COLO668 (cell line): ENCODE results near the gene PLP2.

ENCODE experiments used
- DNase-seq: peaks from one replicate; lab custom pipeline; 2025; ENCODE audit not compliant: unreplicated experiment; lab: John Stamatoyannopoulos, UW

Gene PLP2

GRCh38 chrX:49186125-49187027 lies 14.7 kb downstream of the PLP2 start, which contains the start of gene PRICKLE3:
Gene PRICKLE3, minus strand, starts transcription at chrX:49186373. Its CDS starts 76 bp downstream, at chrX:49186297.
- peak; percentile 91 for DNase-seq

GRCh38 chrX:49187028-49187394 lies 15.3 kb downstream of the PLP2 start:
- DNase-seq, result peak; percentile 28

- DNase-seq, result no peak
These were observed 15.8 kb downstream of the PLP2 start for GRCh38 chrX:49187526-49187925.

GRCh38 chrX:49188468-49189076 lies 16.9 kb downstream of the PLP2 start:
- no peak for DNase-seq

GRCh38 chrX:49189606-49190005 lies 17.9 kb downstream of the PLP2 start:
- no peak for DNase-seq

GRCh38 chrX:49190821-49191573 lies 19.3 kb downstream of the PLP2 start:
- DNase-seq, result peak; percentile 91

- no peak for DNase-seq
These were observed 19.9 kb downstream of the PLP2 start for GRCh38 chrX:49191574-49192011.

- DNase-seq, result peak; percentile 16
These were observed 21.1 kb downstream of the PLP2 start for GRCh38 chrX:49192722-49193328.

- no peak for DNase-seq
These were observed 21.9 kb downstream of the PLP2 start for GRCh38 chrX:49193542-49193964.

- DNase-seq, result no peak
These were observed 25.9 kb downstream of the PLP2 start for GRCh38 chrX:49197543-49198087.

- no peak for DNase-seq
These were observed 27.0 kb downstream of the PLP2 start for GRCh38 chrX:49198540-49199314.

- no peak for DNase-seq
These were observed 27.6 kb downstream of the PLP2 start for GRCh38 chrX:49199315-49199595.

- peak; percentile 91 for DNase-seq
These were observed 28.4 kb downstream of the PLP2 start, which contains the start of gene SYP for GRCh38 chrX:49199906-49200771. Gene SYP, minus strand, starts transcription at chrX:49200193. Its CDS starts 7 bp downstream, at chrX:49200186.

- no peak for DNase-seq
These were observed 30.3 kb downstream of the PLP2 start for GRCh38 chrX:49202022-49202421.

GRCh38 chrX:49203536-49203935 lies 31.8 kb downstream of the PLP2 start:
- no peak for DNase-seq

GRCh38 chrX:49204017-49204416 lies 32.3 kb downstream of the PLP2 start:
- no peak for DNase-seq

- DNase-seq, result no peak
These were observed 33.0 kb downstream of the PLP2 start for GRCh38 chrX:49204709-49205108.

GRCh38 chrX:49205443-49205842 lies 33.7 kb downstream of the PLP2 start:
- no peak for DNase-seq

- DNase-seq, result no peak
These were observed 34.8 kb downstream of the PLP2 start for GRCh38 chrX:49206543-49206942.
